ENCODE data around the gene RPL5.
A peak's percentile ranks its signal among the peaks of the same experiment; 100 is the strongest.

The RPL5 gene

DNA sequence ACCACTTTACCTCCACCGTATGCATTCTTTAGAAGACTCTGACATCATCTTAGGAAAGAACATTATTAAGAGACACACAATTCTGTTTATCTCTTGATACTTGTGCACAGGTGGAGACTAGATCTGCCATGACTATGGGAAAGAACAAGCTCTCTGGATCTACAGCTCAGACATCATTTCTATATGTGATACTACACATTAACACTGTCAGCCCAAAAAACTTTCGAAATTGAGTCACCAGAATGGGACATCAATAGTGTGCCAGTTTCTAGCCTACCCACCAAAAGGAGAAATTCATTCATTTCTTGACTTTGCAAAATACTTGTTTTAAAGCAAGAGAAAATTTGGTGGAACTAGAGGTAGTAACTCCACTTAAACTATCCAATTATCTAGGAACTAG is 41.0 kb upstream of the RPL5 start:
- DNase-seq (ENCODE audit: low read depth, low spot score): no peak
- in situ Hi-C loops (cut with HindIII; ENCODE audit: low sequenced_read_pairs): no loop called here
- TF ChIP-seq, protein P1, sequence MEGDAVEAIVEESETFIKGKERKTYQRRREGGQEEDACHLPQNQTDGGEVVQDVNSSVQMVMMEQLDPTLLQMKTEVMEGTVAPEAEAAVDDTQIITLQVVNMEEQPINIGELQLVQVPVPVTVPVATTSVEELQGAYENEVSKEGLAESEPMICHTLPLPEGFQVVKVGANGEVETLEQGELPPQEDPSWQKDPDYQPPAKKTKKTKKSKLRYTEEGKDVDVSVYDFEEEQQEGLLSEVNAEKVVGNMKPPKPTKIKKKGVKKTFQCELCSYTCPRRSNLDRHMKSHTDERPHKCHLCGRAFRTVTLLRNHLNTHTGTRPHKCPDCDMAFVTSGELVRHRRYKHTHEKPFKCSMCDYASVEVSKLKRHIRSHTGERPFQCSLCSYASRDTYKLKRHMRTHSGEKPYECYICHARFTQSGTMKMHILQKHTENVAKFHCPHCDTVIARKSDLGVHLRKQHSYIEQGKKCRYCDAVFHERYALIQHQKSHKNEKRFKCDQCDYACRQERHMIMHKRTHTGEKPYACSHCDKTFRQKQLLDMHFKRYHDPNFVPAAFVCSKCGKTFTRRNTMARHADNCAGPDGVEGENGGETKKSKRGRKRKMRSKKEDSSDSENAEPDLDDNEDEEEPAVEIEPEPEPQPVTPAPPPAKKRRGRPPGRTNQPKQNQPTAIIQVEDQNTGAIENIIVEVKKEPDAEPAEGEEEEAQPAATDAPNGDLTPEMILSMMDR (IDR thresholded peaks at IDR 0.05; ENCODE audit: low read depth, low read length): no peak
- no peak overlapping the region for H3K4me3 ChIP-seq (ENCODE audit: low read depth, low read length)

DNA sequence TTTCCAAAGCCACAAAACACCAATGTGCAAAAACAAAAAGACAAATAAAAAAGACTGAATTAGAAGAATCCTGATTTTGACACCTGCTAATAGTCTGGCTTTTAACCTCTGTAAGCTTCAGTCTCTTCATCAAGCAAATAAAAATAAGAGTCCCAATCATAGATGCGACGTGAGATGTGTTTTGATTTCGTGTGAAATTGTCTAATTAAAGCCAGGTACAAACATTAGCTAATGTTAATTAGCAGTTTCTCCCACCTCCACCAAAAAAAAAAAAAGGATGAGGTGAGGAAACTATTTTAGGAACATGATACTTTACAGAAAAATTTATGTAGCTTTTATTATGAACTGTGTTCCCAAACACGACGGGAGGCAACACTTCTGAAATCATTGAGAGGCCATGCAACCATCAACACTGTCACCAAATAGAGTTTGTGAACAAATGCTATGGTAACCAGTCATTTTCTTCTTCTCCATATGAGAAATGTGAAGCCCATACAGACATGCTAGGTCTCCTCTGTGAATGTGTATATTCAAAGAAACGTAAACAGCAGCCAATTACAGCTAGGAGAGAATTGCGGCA is 40.3 kb upstream of the RPL5 start:
- H3K4me3 ChIP-seq (ENCODE audit: low read depth, low read length): no peak overlapping the region
- DNase-seq (ENCODE audit: low read depth, low spot score): no peak
- in situ Hi-C loops (cut with HindIII; ENCODE audit: low sequenced_read_pairs): no loop called here
- TF ChIP-seq, protein P1 (IDR thresholded peaks at IDR 0.05; ENCODE audit: low read depth, low read length): no peak

DNA sequence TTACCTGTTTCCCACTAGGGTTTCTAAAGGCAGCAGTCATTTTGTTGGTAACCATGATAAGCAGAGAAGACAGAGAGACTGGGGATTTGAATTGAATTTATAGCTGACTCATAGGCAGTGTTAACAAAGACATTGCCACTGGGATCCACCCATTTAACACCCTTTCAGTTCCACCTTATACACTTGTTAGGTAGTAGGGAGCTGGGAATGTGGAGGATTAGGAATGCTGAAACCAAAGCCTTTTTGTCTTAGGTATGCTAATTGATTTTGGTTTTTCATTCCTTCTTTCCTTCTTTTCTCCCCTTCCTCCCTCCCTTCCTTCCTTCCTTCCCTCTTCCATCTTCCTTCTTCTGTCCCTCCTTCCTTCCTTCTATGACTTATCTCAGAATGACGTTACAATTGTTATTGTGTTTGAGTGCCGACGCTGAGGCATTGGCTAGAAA is 39.5 kb upstream of the RPL5 start:
- DNase-seq (ENCODE audit: low read depth, low spot score): no peak
- in situ Hi-C loops (cut with HindIII; ENCODE audit: low sequenced_read_pairs): no loop called here
- TF ChIP-seq, protein P1 (IDR thresholded peaks at IDR 0.05; ENCODE audit: low read depth, low read length): no peak
- H3K4me3 ChIP-seq (ENCODE audit: low read depth, low read length): no peak overlapping the region

DNA sequence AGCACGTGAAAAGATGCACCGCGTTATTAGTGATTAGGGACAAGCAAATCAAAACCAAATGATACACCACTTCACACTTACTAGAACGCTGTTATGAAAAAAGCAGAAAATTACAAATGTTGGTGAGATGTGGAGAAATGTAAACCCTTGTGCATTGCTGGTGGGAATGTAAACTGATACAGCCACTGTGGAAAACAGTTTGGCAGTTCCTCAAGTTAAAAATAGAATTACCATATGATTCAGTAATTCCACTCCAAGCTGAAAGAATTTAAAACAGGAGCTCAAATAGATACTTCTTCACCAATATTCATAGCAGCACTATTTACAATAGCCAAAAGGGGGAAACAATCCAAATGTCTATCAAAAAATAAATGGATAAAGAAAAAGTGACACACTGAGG is 36.7 kb upstream of the RPL5 start:
- in situ Hi-C loops (cut with HindIII; ENCODE audit: low sequenced_read_pairs): no loop called here
- peak; percentile 60 for DNase-seq (ENCODE audit: low read depth, low spot score)
- H3K4me3 ChIP-seq (ENCODE audit: low read depth, low read length): no peak overlapping the region
- TF ChIP-seq, protein P1 (IDR thresholded peaks at IDR 0.05; ENCODE audit: low read depth, low read length): no peak

GRCh38 chr1:92797297-92797696 is 34.5 kb upstream of the RPL5 start:
- TF ChIP-seq, protein P1 (IDR thresholded peaks at IDR 0.05; ENCODE audit: low read depth, low read length): no peak
- no peak for DNase-seq (ENCODE audit: low read depth, low spot score)

GRCh38 chr1:92797961-92798360 is 33.9 kb upstream of the RPL5 start:
- TF ChIP-seq, protein P1 (IDR thresholded peaks at IDR 0.05; ENCODE audit: low read depth, low read length): no peak
- in situ Hi-C loops (cut with HindIII; ENCODE audit: low sequenced_read_pairs): no loop called here
- H3K4me3 ChIP-seq (ENCODE audit: low read depth, low read length): no peak overlapping the region
- DNase-seq (ENCODE audit: low read depth, low spot score): peak; percentile 55

More at GRCh38 chr1:92797297-92797696, 34.5 kb upstream of the RPL5 start:
- in situ Hi-C loops (cut with HindIII; ENCODE audit: low sequenced_read_pairs): no loop called here
- H3K4me3 ChIP-seq (ENCODE audit: low read depth, low read length): no peak overlapping the region
